GM19467 (cell line): Measurements from ENCODE around the gene GRK3.
"Not testable (repeated sequence)": the region's sequence is repeated elsewhere in the genome, so short reads cannot be mapped to it uniquely, and the experiment has no call there.

Experiments
- ATAC-seq: cut with Tn5 transposase; IDR thresholded peaks from one replicate; pipeline ENCODE4 v1.9.1; 2021; ENCODE audit warnings: mild to moderate bottlenecking, moderate library complexity; ENCODE audit not compliant: unreplicated experiment

GRK3 gene

GRCh38 chr22:25623851-25624250 lies 59.4 kb downstream of the GRK3 start:
- no peak for ATAC-seq

DNA sequence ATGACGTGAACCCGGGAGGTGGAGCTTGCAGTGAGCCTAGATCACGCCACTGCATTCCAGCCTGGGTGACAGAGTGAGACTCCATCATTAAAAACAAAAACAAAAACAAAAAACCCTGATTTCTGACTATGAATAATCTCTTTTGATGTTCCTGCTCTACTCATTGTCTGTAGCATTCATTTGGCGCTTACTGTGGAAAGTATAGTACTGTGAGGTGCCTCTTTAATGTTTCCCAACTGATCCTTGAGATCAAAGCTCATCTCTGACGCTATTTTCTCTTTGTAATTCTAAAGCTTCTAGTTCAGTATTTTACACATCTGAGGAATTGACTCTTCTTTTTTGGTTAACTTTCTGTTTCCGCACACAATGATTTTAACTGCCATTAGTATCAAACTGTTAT lies 60.0 kb downstream of the GRK3 start:
- ATAC-seq, result no peak

DNA sequence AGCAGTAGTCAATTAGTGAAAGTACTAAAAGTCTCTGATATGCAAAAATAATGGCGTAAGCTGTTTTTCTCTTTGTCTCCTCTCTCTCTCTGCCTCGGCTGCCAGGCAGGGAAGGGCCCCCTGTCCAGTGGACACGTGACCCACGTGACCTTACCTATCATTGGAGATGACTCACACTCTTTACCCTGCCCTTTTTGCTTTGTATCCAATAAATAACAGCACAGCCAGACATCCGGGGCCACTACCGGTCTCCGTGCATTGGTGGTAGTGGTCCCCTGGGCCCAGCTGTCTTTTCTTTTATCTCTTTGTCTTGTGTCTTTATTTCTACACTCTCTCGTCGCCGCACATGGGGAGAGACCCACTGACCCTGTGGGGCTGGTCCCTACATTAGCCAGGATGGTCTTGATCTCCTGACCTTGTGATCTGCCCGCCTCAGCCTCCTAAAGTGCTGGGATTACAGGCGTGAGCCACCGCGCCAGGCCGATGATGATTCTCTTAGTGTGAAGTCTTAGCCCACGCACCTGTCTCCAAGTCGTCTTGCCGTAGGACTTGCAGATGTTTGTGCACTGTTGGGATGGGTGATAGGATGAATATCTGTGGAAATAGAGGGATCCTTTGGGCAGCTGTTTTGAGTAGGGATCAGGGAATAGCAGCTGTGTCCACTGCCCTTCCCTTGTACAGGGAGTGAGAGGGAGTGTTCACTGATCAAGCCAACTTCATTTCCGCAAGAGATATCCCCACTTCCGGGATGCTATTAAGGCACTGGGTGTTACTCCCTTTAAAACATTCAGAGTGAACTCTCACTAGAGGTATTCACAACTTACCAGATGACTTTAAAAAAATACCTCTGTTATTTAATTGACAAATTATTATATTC lies 61.5 kb downstream of the GRK3 start:
- ATAC-seq, result not testable (repeated sequence)

GRCh38 chr22:25626624-25626990 lies 62.1 kb downstream of the GRK3 start:
- no peak for ATAC-seq

- ATAC-seq, result no peak
Measured at GRCh38 chr22:25627271-25627852, 62.9 kb downstream of the GRK3 start.

DNA sequence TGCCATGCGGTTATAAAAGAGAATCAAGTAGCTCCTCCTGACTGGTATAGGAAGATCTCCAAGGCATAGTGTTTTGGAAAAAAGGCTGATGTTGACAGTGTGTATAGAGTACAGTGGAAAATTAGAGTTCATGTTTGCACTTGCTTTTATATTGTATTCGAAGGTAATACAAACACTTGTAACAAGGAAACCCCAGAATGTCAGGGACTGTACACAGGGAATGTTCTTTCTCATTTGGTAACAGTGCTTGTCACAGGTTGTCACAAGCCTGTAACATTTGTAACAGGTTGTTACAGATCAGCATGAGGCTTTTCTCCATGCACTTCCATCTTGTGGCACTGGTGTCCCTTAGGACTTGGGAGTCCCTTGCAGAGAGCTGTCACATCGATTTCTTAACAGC lies 64.0 kb downstream of the GRK3 start:
- ATAC-seq, result no peak

DNA sequence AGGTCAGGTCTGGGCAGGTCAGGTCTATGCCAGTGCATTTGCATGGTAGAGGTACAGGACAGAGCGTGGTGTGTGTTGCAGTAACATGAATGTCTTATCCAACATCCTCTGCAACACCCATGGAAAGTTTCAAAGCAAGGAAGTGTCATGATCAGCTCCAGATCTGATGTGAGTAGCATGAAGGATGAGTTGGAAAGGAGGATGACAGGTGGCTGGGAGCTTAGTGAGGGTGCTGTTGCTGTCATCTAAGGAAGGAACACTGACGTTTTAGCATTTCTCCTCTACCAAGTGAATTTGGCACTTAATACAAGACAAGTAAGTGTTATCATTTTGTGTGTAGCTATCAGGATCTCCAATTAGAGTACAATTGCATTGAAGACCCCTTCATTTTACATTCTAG lies 65.1 kb downstream of the GRK3 start:
- no peak for ATAC-seq

- no peak for ATAC-seq
Measured at GRCh38 chr22:25630447-25630846, 66.0 kb downstream of the GRK3 start.

DNA sequence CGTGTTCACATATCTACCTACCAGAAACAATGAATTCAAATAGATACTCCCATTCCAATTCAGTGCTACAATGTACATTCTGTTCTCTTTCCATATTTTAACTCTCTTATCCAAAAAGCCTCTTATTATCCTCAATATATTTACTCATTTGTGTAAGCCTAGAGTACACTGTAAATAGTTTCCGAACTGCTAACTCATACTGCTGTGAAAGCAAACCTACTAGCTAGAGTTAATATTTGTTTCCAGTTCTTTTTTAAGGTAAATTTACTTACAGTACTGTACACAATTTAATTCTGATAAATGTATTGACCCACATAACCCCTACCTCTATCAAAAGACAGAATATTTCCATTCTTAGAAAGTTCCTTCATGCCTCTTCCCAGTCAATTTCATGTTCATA lies 71.8 kb downstream of the GRK3 start:
- no peak for ATAC-seq

- ATAC-seq, result no peak
Measured at GRCh38 chr22:25637032-25637431, 72.6 kb downstream of the GRK3 start.

- ATAC-seq, result no peak
Measured at GRCh38 chr22:25637672-25638071, 73.2 kb downstream of the GRK3 start.

- no peak for ATAC-seq
Measured at GRCh38 chr22:25638638-25639037, 74.2 kb downstream of the GRK3 start.

DNA sequence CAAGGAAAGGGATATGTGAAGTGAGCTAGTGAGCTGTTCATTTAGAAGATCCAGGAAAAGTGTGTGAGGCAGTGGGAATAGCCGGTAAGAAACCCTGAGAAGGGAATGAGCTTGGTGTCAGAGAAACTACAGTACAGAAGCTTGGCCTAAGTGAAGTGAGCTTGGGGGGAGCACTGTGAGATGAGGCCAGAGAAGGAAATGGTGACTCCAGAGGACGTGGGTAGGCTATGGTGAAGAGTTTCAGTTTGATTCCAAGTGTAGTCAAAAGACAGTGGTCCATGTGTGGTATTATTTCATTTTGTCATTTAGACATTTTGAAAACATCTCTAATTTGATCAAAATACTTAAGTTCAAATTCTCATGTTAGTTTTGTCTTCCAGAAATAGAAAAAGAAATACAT lies 77.2 kb downstream of the GRK3 start:
- no peak for ATAC-seq

DNA sequence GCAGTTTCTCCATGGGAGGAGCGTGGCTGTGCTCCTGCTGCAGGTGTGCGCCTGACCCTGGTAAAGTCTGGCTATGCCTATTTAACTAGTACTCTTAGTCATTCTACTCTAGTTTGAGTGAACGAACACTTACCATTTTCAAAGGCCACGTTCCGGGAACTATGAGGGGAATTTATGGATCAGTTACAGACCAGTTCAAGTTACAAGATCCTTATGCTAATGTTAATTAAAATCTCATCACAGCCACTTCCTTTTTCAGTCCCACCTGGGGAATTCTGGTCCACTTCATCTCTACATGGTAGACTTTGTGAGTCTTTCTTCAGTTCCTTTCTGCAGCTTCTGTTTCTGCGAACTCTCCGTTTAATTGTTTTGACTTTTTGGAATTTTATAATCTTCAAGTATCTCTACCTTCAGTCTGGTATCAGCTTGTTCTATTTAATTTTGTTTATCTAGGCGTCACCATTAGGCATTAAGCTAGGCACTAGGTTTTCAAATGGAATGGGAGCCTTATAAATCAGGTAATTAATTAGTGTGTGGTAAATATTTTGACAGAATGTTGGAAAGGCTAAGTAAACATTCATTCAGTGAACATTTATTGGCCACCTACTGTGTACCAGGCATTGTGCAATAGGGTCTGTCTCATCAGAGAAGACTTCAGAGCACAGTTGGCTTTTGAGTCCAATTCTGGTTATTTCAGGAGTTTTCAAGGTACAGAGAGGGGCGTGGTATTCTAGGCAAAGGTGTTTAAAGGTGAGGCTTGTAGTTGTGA lies 78.9 kb downstream of the GRK3 start:
- ATAC-seq, result no peak

GRCh38 chr22:25644122-25644521 lies 79.6 kb downstream of the GRK3 start:
- ATAC-seq, result no peak

GRCh38 chr22:25645266-25645665 lies 80.8 kb downstream of the GRK3 start:
- no peak for ATAC-seq

GRCh38 chr22:25645964-25646363 lies 81.5 kb downstream of the GRK3 start:
- ATAC-seq, result no peak

DNA sequence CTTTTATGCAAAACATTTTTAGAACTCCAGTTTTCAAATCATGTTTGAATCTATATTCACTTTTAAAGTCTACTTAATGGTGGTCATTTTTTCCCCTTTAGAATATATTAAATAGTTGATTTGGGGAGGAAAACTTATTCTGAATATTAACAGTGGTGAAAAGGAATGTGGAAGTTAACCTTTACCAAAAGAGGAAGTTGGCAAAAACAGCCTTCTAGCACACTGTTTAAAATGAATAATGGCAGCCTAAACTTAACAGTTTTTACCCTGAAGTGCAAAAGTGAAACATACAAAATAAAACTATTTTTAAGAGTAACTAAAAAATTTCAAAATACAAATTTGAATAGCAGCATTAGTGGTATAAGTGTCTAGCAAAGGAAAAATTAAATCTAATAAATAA lies 86.4 kb downstream of the GRK3 start:
- ATAC-seq, result no peak

- no peak for ATAC-seq
Measured at GRCh38 chr22:25651332-25652085, 87.0 kb downstream of the GRK3 start.

DNA sequence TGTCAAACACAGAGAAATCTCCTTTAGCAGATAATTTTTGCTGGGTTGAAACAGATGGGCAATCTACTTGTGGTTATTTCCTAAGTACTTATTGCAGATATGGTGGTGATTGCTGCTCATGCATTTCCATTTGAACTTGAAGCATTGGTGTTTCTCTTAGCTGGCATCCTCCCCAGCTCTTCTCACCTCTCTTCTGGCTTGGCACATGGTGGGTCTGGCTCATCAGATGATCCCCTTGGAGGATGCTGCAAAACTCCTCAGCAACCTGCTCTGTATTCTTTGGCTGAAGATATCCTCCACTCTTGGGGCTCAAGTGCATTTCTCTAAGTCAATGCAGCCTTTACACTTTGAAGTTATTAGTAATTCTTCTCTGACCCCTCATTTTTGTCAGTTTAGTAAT lies 90.2 kb downstream of the GRK3 start:
- ATAC-seq, result no peak

GRCh38 chr22:25655371-25655935 lies 91.0 kb downstream of the GRK3 start:
- no peak for ATAC-seq
